A673 (cell line): ENCODE measurements around the gene SLC20A1. TPM values are rescaled to one million over a fixed set of nuclear protein-coding genes. Genes with fewer than 3 reads are reported as not detected.

Experiments used
- BruUV-seq: library from RNA; stranded (reverse); fragments of 400-500 nt; replicated peaks from 2 replicates; lab custom pipeline; 2021; lab: Mats Ljungman, UMichigan
- CTCF ChIA-PET: fragments of 300-600 bp; sonication (Branson Sonifier 250); formaldehyde crosslinking; loops from one replicate; lab custom pipeline; 2022; ENCODE audit warnings: antibody characterized with exemption; lab: Charles Lee
- POLR2A ChIA-PET: fragments of 300-600 bp; sonication (Branson Sonifier 250); formaldehyde crosslinking; loops from one replicate; lab custom pipeline; 2022; ENCODE audit warnings: antibody characterized with exemption; ENCODE audit not compliant: low non-redundant PET; lab: Charles Lee
- DNase-seq: peaks from one replicate; pipeline ENCODE4 v3.0.0-alpha.2; 2015; ENCODE audit warnings: low spot score
- H3K27ac ChIP-seq: fragments of 200-600 bp; sonication (generic); 2 replicates; pipeline ENCODE4 v1.5.1; 2016; ENCODE audit warnings: mixed run types, low read depth, mild to moderate bottlenecking, mixed read lengths, antibody characterized with exemption, low read length; ENCODE audit not compliant: poor library complexity, severe bottlenecking
- H3K27me3 ChIP-seq: fragments of 200-600 bp; sonication (generic); replicated peaks from 2 replicates; pipeline ENCODE4 v1.6.1; 2017; ENCODE audit warnings: mixed run types, low read depth, mild to moderate bottlenecking, mixed read lengths, antibody characterized with exemption, low read length; ENCODE audit not compliant: insufficient read depth, poor library complexity
- H3K36me3 ChIP-seq: fragments of 200-600 bp; sonication (generic); 2 replicates; pipeline ENCODE4 v1.6.1; 2016; ENCODE audit warnings: mixed run types, mild to moderate bottlenecking, mixed read lengths, antibody characterized with exemption, low read length; ENCODE audit not compliant: insufficient read depth, poor library complexity, severe bottlenecking
- H3K4me1 ChIP-seq: fragments of 200-600 bp; sonication (generic); 2 replicates; pipeline ENCODE4 v1.6.1; 2017; ENCODE audit warnings: mixed run types, mild to moderate bottlenecking, mixed read lengths, antibody characterized with exemption, low read length; ENCODE audit not compliant: insufficient read depth, poor library complexity, severe bottlenecking
- H3K4me3 ChIP-seq: fragments of 200-600 bp; sonication (generic); 2 replicates; pipeline ENCODE4 v1.5.1; 2016; ENCODE audit warnings: low read depth, mixed run types, mild to moderate bottlenecking, mixed read lengths, low read length; ENCODE audit not compliant: poor library complexity, severe bottlenecking
- H3K9me3 ChIP-seq: fragments of 200-600 bp; sonication (generic); 2 replicates; pipeline ENCODE4 v1.6.1; 2016; ENCODE audit warnings: mixed run types, low read depth, mild to moderate bottlenecking, mixed read lengths, antibody characterized with exemption, low read length; ENCODE audit not compliant: poor library complexity, severe bottlenecking
- CTCF ChIP-seq: fragments of 300-800, 200-600 bp; sonication (generic); conservative IDR thresholded peaks from 2 replicates; pipeline ENCODE4 v1.5.1; 2017; ENCODE audit warnings: low read depth, mild to moderate bottlenecking, antibody characterized with exemption, low read length, moderate library complexity, mixed read lengths
- EZH2 ChIP-seq: fragments of 200-600 bp; sonication (generic); IDR thresholded peaks from 2 replicates; pipeline ENCODE4 v1.6.1; 2017; ENCODE audit warnings: borderline replicate concordance, low read depth, mild to moderate bottlenecking, mixed read lengths, antibody characterized with exemption, low read length; ENCODE audit not compliant: poor library complexity, severe bottlenecking
- intact Hi-C: fragments of 100-400 bp; cut with micrococcal nuclease; formaldehyde crosslinking; loops from one replicate; pipeline ENCODE4 v1.10.0; 2022; ENCODE audit not compliant: unreplicated experiment
- total RNA-seq: library from RNA; stranded (reverse); gene quantifications from 2 replicates; pipeline ENCODE4 v1.2.3, GENCODE V29; 2021

SLC20A1 gene
- total RNA-seq, 1 experiment from 2014 or later = 148 TPM

DNA sequence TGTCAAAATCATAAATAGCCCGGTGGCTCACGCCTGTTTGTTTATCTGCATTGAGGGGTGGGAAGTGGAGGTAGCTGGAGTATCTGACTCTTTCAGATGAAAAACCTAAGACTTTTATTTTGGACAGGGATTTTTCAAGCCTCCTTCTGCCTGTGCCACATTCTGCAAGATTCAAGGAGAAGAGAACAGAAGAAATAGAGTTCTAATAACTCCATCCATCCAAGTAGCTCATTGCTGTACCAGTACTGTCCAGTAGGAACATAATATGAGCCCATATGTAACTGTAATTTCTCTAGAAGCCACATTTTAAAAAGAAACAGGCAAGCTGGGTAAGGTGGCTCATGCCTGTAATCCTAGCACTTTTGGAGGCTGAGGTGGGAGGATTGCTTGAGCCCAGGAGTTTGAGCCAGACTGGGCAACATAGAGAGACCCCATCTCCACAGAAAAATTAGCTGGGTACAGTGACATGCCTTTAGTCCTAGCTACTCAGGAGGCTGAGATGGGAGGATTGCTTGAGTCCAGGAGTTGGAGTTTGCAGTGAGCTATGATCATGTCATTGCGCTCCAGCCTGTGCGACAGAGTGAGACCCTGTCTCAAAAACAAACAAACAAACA lies 39.6 kb downstream of the SLC20A1 start:
- no peak for DNase-seq
- Histone ChIP-seq H3K27ac (no peak overlapping the region), H3K36me3 (no peaks in the 10 kb centered on the region), H3K4me3 (no peak overlapping the region), H3K9me3 (no peaks in the 10 kb centered on the region), H3K27me3 (no peaks in the 10 kb centered on the region), H3K4me1 (no peaks in the 10 kb centered on the region)
- TF ChIP-seq CTCF = no peak
- TF ChIP-seq EZH2 = no peak
- ChIA-PET POLR2A (no interaction called here), CTCF (no interaction called here)
- intact Hi-C loops = no loop called here
- no TSS peak for BruUV-seq

DNA sequence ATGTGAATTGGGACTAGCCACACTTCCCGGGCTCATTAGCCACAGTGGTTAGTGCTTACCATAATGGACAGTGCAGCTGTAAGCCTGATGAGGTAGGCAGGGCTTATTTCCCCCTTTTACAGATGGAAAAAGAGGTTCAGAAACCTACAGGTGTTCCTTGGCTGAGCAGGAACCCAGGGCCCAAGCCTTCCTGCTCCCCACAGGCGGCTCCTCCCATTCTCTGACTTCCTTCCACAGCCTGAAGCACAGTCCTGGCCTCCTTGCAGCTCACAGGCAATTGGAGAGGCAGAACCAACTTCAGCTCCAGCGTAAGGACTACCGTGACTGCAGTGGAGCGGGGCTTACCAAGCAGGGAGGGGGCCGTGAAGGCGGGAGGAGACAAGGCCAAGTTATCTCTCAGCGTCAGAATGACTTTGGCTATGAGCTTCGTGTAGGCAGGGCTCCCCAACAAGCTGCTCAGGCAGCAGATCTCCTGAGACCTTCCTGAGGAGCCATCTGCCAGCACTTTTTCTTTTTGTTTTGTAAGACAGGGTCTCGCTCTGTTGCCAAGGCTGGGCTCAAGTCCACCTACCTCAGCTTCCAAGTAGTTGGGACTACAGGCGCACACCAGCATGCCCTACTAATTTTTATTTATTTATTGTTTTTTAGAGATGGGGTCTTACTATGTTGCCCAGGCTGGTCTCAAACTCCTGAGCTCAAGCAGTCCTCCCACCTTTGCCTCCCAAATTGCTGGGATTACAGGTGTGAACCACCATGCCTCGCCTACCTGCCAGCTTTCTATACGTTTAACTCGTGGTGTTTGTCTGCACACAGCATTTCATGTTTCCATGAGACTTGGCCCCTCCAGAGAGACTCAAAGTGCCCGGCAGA lies 40.8 kb downstream of the SLC20A1 start:
- no TSS peak for BruUV-seq
- no peaks in the 10 kb centered on the region for H3K36me3 ChIP-seq
- H3K9me3 ChIP-seq = no peaks in the 10 kb centered on the region
- H3K27ac ChIP-seq = no peak overlapping the region
- no peaks in the 10 kb centered on the region for H3K27me3 ChIP-seq
- no peaks in the 10 kb centered on the region for H3K4me1 ChIP-seq
- no peak for DNase-seq
- ChIA-PET CTCF (no interaction called here), POLR2A (no interaction called here)
- TF ChIP-seq CTCF (no peak), EZH2 (no peak)
- intact Hi-C loops = no loop called here
- no peak overlapping the region for H3K4me3 ChIP-seq

- ChIA-PET POLR2A (no interaction called here), CTCF (no interaction called here)
- Histone ChIP-seq H3K4me3 (no peak overlapping the region), H3K27ac (no peak overlapping the region), H3K36me3 (no peaks in the 10 kb centered on the region), H3K4me1 (no peaks in the 10 kb centered on the region), H3K9me3 (no peaks in the 10 kb centered on the region), H3K27me3 (no peaks in the 10 kb centered on the region)
- no peak for DNase-seq
- no TSS peak for BruUV-seq
- intact Hi-C loops = no loop called here
- no peak for TF ChIP-seq EZH2
- TF ChIP-seq CTCF = no peak
These were observed 41.8 kb downstream of the SLC20A1 start for GRCh38 chr2:112687522-112687921.
